Measurements from ENCODE around the gene AGR3.

- TF ChIP-seq EGR1 (IDR thresholded peaks at IDR 0.05; ENCODE audit: low read depth in 2 of 2) (no peak), REST (IDR thresholded peaks at IDR 0.05) (no peak), TAF1 (conservative IDR thresholded peaks at IDR 0.05) (no peak), CTCF (IDR thresholded peaks at IDR 0.05; ENCODE audit: low read depth, low read length, missing input control) (no peak), YY1 (IDR thresholded peaks at IDR 0.05) (no peak), MAX (IDR thresholded peaks at IDR 0.05) (no peak), SP1 (IDR thresholded peaks at IDR 0.05) (no peak), JUND (IDR thresholded peaks at IDR 0.05) (no peak), RAD21 (IDR thresholded peaks at IDR 0.05) (no peak), FOXA2 (IDR thresholded peaks at IDR 0.05) (no peak)
Observed at GRCh38 chr7:16841681-16842080, 40.1 kb downstream of the AGR3 start.
